Measurements from ENCODE around the gene GARIN1A.

The GARIN1A gene

DNA sequence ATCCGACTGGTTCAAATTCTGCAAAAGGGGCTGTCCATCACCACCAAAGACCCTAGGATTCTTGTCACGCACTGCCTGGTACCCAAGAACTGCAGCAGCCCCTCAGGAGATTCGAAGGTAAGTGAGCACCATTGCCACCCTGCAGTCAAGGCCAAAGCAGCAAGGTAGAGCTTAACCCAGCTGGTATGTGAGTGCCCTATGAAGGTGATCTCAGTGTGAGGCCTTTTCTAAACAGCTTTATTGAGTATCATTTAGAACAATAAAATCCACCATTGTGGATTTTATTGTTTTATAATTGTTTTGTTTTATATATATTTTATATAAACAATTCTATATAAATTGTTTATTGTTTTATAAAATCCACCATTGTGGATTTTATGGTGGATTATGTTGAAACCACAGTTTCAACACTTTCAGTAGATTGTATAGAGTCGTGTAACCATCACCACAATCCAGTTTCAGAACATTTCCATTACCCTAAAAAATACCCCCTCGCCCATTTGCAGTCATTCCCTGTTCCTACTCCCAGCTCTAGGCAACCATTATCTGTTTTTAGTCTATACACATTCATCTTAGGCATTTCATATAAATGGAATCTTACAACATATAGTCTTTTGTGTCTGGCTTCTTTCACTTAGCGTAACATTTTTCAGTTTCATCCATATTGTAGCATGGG is 47.0 kb downstream of the GARIN1A start:
- DNase-seq (ENCODE audit: low spot score) = no peak

DNA sequence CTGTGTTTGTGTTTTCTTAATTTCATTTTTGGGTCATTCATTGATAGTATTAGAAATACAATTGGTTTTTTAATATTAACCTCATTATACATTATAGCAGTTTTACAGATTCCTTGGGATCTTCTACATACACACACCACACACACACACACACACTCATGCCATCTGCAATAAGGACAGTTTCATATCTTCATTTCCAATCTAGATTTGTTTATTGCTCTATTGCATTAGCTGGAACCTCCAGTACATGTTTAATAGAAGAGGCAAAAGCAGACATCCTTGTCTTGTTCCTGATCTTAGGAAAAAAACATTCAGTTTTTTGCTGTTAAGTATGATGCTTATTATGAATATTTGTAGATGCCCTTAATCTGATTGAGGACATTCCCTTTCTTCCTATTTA is 49.3 kb downstream of the GARIN1A start:
- no peak for DNase-seq (ENCODE audit: low spot score)

Measured in D341Med (cell line).